ENCODE measurements around the gene AIP. TPM values are rescaled to one million over a fixed set of nuclear protein-coding genes. Genes with fewer than 3 reads are reported as not detected.

AIP gene
- total RNA-seq, 1 experiment from 2014 or later: 87.8 TPM

DNA sequence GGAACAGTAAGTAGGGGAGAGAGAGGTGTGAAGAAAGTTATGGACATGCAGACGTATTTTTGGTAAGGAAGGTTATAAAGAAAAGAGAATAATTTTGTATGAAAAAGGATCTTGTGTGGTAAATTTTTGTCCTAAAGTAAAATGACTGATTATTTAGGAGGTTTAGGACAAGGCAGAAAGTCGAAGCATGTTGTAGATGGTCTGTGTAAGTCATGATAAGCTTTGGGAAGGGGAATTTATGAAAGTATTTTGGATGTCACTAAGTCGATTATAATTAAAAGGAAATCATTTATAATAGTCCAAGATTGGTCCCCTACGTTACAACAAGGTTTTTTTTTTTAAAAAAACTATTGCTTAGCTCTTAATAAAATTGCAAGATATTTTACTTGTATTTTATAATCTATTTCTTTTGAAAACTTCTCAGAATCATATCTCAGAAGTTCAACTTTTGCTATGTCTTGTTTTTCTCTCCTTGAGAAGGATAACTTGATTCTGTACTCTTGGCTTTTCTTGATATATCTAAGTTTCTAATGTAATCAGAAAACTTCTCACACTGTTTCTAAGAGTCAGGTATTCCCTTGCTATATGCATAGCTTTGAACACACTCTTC, 51.3 kb downstream of the AIP start:
- Histone ChIP-seq H3K27me3 (ENCODE audit: control insufficient read depth, insufficient read depth, low read length) (no peaks in the 10 kb centered on the region), H3K27ac (ENCODE audit: low read length) (no peak overlapping the region), H3K9me3 (ENCODE audit: control insufficient read depth, insufficient read depth, low read depth, low read length) (peaks cover 31% of the 10 kb centered on the region; the same call in 1 of the 2 replicates), H3K4me3 (ENCODE audit: low read depth in 2 of 2, low read length in 2 of 2) (no peak overlapping the region), H3K4me1 (ENCODE audit: control insufficient read depth, insufficient read depth, low read length) (no peaks in the 10 kb centered on the region), H3K36me3 (ENCODE audit: control insufficient read depth, insufficient read depth, low read length) (no peaks in the 10 kb centered on the region)
- TF ChIP-seq POLR2AphosphoS5 (IDR thresholded peaks at IDR 0.05; ENCODE audit: low read depth, low read length): no peak
- TF ChIP-seq, protein P1, sequence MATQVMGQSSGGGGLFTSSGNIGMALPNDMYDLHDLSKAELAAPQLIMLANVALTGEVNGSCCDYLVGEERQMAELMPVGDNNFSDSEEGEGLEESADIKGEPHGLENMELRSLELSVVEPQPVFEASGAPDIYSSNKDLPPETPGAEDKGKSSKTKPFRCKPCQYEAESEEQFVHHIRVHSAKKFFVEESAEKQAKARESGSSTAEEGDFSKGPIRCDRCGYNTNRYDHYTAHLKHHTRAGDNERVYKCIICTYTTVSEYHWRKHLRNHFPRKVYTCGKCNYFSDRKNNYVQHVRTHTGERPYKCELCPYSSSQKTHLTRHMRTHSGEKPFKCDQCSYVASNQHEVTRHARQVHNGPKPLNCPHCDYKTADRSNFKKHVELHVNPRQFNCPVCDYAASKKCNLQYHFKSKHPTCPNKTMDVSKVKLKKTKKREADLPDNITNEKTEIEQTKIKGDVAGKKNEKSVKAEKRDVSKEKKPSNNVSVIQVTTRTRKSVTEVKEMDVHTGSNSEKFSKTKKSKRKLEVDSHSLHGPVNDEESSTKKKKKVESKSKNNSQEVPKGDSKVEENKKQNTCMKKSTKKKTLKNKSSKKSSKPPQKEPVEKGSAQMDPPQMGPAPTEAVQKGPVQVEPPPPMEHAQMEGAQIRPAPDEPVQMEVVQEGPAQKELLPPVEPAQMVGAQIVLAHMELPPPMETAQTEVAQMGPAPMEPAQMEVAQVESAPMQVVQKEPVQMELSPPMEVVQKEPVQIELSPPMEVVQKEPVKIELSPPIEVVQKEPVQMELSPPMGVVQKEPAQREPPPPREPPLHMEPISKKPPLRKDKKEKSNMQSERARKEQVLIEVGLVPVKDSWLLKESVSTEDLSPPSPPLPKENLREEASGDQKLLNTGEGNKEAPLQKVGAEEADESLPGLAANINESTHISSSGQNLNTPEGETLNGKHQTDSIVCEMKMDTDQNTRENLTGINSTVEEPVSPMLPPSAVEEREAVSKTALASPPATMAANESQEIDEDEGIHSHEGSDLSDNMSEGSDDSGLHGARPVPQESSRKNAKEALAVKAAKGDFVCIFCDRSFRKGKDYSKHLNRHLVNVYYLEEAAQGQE (IDR thresholded peaks at IDR 0.05; ENCODE audit: insufficient read depth in 1 of 2, low read depth in 2 of 2, low read length in 1 of 2): no peak
- TF ChIP-seq, protein P2, sequence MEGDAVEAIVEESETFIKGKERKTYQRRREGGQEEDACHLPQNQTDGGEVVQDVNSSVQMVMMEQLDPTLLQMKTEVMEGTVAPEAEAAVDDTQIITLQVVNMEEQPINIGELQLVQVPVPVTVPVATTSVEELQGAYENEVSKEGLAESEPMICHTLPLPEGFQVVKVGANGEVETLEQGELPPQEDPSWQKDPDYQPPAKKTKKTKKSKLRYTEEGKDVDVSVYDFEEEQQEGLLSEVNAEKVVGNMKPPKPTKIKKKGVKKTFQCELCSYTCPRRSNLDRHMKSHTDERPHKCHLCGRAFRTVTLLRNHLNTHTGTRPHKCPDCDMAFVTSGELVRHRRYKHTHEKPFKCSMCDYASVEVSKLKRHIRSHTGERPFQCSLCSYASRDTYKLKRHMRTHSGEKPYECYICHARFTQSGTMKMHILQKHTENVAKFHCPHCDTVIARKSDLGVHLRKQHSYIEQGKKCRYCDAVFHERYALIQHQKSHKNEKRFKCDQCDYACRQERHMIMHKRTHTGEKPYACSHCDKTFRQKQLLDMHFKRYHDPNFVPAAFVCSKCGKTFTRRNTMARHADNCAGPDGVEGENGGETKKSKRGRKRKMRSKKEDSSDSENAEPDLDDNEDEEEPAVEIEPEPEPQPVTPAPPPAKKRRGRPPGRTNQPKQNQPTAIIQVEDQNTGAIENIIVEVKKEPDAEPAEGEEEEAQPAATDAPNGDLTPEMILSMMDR (IDR thresholded peaks at IDR 0.05): no peak
- no peak for TF ChIP-seq TCF7L2 (IDR thresholded peaks at IDR 0.05; ENCODE audit: low read depth, low read length)
- TF ChIP-seq SIN3A (IDR thresholded peaks at IDR 0.05; ENCODE audit: borderline replicate concordance, insufficient read depth, low read depth, low read length): no peak
- ATAC-seq (no peak), DNase-seq (ENCODE audit: low read depth, low spot score) (no peak)
- CTCF ChIA-PET: interaction anchor here (0.5 kb wide), 1 partner anchor 20 kb away, joined by 7 read pairs; no protein-coding TSS in a partner anchor
- intact Hi-C loops (cut with micrococcal nuclease; ENCODE audit: unreplicated experiment): loop anchor here (2.0 kb wide), 1 partner anchor 37 kb away; no protein-coding TSS in a partner anchor
- POLR2A ChIA-PET: interaction anchor here (0.6 kb wide), 1 partner anchor 1538 kb away, joined by 3 read pairs; no protein-coding TSS in a partner anchor
- no TSS peak for BruUV-seq (replicated peaks)
- in situ Hi-C loops (cut with HindIII; ENCODE audit: low pct_unique_long_range_greater_than_20kb, low sequenced_read_pairs): no loop called here

DNA sequence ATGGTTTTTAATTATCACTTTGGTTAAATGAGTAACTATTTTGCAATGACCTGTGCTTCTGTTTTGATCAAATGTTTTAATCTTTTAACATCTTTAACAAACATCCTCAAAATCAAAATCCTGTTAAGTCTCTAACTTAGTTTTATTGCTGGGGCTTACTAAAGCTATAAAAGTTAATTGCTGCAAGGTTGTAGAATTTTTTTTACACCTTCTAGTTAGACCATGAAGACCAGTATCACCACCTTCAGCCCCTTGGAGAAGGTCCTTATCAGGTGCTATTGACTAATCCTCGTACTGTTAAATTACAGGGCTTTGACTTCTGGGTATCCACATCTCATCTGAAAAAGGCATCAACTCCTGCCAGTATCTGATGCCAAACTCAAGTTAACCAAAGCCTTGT, 52.7 kb downstream of the AIP start:
- H3K36me3 ChIP-seq (ENCODE audit: control insufficient read depth, insufficient read depth, low read length): no peaks in the 10 kb centered on the region
- no peak overlapping the region for H3K4me3 ChIP-seq (ENCODE audit: low read depth in 2 of 2, low read length in 2 of 2)
- H3K27me3 ChIP-seq (ENCODE audit: control insufficient read depth, insufficient read depth, low read length): no peaks in the 10 kb centered on the region
- ChIA-PET POLR2A (no interaction called here), CTCF (interaction anchor here (0.6 kb wide), 1 partner anchor 137 kb away, joined by 5 read pairs; no protein-coding TSS in a partner anchor)
- TF ChIP-seq TCF7L2 (IDR thresholded peaks at IDR 0.05; ENCODE audit: low read depth, low read length) (no peak), POLR2AphosphoS5 (IDR thresholded peaks at IDR 0.05; ENCODE audit: low read depth, low read length) (no peak), SIN3A (IDR thresholded peaks at IDR 0.05; ENCODE audit: borderline replicate concordance, insufficient read depth, low read depth, low read length) (no peak)
- TF ChIP-seq, protein P1 (IDR thresholded peaks at IDR 0.05; ENCODE audit: insufficient read depth in 1 of 2, low read depth in 2 of 2, low read length in 1 of 2): no peak
- TF ChIP-seq, protein P2 (IDR thresholded peaks at IDR 0.05): no peak
- BruUV-seq (replicated peaks): no TSS peak
- H3K27ac ChIP-seq (ENCODE audit: low read length): no peak overlapping the region
- no peak for DNase-seq (ENCODE audit: low read depth, low spot score)
- H3K4me1 ChIP-seq (ENCODE audit: control insufficient read depth, insufficient read depth, low read length): no peaks in the 10 kb centered on the region
- intact Hi-C loops (cut with micrococcal nuclease; ENCODE audit: unreplicated experiment): loop anchor here (2.0 kb wide), 1 partner anchor 35 kb away; no protein-coding TSS in a partner anchor
- in situ Hi-C loops (cut with HindIII; ENCODE audit: low pct_unique_long_range_greater_than_20kb, low sequenced_read_pairs): no loop called here
- H3K9me3 ChIP-seq (ENCODE audit: control insufficient read depth, insufficient read depth, low read depth, low read length): peaks cover 31% of the 10 kb centered on the region; the same call in 1 of the 2 replicates
- ATAC-seq: no peak

Measured in Panc1 (cell line).